ENCODE data around the gene AP1G2. TPM values are rescaled to one million over a fixed set of nuclear protein-coding genes. Genes with fewer than 3 reads are reported as not detected.

AP1G2 gene
- total RNA-seq, 1 donor from 2014 or later, result 32.8 TPM

DNA sequence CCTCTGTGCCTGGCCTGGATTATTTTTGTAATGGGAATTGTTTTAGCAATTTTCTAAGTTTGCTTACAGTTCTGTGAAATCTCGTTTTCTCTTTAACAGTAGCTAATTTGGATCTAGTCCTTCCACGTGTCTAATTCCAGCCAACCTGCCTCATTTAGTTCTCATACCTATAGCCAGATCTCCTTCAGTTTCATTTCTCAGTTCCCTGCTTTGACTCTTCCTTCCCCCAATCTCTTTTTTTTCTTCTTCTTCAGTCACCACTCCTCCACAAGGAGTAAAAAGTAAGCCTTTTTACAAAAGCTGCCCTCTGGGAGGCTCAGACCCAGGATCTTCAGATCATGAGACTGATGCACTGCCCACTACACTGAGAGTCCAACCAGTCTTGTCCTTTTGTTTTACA lies 10.1 kb downstream of the AP1G2 start:
- no peak for DNase-seq

GRCh38 chr14:23556700-23557440 lies 10.7 kb downstream of the AP1G2 start:
- no peak for DNase-seq

DNA sequence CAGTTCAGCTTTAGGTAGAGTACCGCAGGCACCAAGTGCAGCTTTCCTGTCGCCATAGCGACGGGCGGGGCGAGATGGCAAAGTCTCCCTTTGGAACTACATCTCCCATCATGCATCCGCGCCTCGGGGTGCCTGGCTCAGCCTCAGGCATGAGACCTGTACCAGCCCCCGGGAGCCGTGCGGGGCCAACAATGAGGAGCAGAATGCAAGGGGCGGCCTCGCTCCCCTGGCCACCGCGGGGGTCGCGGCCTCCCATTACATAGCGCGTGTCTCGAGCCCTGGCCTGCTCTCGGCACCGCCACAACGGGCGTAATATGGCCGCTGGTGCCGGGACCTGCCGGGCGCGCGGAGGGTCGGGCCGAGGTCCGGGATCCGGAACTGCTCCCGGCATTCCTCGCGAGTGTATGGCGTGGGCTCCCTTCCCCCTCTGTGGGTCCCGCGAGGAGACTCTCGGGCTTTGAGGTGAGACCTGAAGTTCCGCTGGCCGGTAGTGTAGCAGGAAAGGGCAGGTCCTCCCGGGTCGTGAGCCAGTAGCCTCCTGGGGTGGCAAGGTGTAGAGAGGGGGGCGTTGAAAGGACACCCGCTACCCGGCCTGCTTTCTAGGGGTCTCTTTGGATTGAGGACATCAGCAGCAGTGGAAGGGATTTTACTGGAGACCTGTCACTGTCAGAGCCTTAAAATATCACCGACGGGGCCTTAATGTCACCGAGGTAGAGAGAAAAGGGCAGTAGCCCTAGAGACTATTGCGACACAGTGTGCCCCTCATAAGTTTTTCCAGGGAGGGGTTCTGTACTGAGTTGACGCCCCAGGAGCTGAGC lies 11.5 kb downstream of the AP1G2 start, which contains the start of gene THTPA:
THTPA (plus strand) TSS at position 390 of the 818 bp plus-strand sequence. CDS start 487 bp downstream, outside the sequence.
- peak; percentile 77 for DNase-seq

- no peak for DNase-seq
These were observed 12.1 kb downstream of the AP1G2 start for GRCh38 chr14:23555533-23555881.

DNA sequence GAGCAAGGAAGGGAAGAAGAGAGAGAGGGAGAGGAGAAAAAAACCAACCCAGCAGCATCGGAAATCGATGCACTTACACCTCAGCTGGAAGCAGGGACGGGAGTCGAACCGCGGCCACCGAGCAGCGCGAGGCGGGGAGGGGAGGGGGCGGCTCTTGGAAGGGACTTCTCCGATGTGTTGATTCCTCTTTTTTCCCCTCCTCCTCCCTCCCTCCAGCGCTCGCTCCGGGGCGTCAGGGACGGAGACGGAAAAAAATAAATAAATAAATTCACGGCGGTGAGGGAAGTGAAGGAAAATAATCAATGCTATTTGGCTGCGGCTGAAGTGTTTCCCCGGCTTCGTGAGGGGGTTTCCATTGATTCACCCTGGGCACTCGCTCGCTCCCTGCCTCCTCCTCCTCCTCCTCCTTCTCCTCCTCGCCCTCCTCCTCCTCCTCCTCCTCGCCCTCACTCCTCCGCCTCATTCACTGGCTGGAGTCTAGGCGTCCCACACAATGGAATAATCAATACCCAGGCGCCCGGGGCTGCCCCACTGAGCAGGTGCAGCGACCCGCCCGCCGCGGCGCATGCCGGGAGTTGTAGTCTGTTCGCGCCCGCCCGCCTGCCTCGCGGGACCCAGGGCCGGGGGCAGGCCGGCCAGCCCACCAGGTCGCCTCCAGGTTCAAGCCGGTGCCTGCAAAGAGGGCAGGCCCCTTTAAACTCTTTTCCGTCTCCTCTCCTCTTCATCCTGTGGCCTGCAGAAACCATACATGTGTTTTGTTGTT lies 16.1 kb downstream of the AP1G2 start, which contains the start of gene ZFHX2:
ZFHX2 (minus strand) TSS at position 500 of the 763 bp plus-strand sequence. CDS start 16,440 bp downstream, outside the sequence.
- peak; percentile 12 for DNase-seq

DNA sequence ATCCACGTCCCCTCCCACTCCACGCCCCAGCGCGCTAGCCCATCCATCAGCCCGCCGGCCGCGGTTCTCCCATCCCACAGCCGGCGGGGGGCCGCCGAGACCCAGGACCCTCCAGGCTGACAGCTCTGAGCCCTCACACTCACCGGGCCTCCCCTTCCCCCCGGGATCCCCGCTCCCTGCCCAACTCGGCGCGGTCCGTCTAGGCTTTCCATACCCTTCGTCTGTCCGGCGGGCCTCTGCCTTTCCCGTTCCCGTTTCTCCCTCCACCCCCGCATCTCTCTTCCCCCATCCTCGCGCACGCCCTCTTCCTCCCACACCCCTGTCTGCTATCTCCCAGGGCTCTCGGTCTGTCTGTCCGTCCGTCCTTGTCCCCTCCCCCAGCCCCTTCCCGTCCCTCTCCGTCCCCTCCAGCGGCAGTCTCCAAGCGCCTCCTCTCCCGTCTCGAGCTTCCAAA lies 16.8 kb downstream of the AP1G2 start:
- no peak for DNase-seq

- DNase-seq, result no peak
These were observed 17.3 kb downstream of the AP1G2 start for GRCh38 chr14:23550131-23550811.

DNA sequence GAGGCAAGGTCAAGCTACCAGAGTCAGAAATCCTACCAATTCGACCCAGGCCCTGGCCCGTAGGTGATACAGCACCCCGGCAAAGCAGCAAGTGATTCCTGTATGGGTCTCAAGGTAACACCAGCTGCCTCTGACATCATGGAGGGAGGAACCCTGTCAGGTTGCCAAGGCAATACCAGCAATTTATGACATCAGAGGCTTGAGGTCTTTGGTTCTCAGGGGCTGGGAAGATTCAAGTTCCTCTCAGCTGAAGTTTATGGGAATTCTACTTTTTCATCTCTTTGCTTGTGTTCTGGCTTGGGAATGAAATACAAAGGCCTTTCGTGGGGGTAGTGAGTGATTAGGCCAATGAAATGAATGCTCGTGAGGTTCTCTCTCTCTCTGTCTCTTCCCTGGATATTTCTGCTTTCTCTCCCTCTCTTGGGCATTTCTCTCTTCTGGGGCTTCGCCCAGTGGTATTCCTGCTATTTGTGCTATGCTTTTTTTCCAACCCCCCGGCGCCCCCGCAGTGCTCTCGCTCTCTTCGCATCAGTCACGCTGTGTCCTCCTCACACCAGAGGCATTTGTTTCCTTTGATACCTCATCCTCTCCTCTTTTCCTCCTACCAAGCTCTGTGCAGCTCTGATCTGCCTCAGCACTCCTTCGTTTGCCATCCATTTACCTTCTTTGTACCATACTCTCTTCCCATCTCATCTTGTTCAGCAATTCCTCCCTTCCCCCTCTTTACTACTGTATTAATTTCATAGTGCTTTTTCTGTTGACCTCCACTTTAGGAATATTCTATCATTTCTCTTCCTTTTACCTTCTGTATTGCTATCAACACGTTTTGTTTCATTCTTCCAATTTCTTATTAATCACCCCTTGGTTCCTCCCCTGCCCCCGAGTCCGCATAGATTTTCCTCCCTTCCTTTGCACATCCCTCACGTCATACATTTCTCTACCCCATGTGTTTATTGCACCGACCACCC lies 19.0 kb downstream of the AP1G2 start:
- DNase-seq, result no peak

GRCh38 chr14:23547924-23548323 lies 19.7 kb downstream of the AP1G2 start:
- no peak for DNase-seq

DNA sequence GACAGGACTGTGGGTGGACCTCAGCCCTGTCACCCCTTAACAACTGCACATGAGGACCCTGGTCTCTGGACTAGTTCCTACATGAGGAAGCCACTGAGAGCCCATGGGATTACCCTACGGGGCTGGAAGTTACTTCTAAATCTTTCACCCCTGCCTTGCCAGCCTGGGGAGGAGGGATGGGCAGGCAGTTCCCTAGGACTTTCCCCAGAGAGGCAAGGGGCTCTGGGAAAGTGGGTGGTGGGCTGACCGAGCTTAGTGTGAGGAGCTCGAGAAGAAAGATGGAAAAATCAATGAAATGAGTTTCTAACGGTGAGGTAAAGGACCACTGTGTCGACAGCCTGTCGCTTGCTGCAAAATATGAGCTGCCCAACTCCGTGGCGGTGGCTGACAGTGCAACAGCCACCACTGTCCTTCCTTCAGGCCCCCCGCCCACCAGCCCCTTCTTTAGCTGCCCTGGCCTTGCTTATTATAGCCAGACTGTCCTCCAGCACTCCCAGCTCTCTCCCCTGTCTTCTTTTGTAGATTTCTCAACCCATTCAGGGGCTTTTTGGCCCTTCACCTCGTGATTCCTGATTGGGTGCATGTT lies 21.0 kb downstream of the AP1G2 start:
- no peak for DNase-seq

DNA sequence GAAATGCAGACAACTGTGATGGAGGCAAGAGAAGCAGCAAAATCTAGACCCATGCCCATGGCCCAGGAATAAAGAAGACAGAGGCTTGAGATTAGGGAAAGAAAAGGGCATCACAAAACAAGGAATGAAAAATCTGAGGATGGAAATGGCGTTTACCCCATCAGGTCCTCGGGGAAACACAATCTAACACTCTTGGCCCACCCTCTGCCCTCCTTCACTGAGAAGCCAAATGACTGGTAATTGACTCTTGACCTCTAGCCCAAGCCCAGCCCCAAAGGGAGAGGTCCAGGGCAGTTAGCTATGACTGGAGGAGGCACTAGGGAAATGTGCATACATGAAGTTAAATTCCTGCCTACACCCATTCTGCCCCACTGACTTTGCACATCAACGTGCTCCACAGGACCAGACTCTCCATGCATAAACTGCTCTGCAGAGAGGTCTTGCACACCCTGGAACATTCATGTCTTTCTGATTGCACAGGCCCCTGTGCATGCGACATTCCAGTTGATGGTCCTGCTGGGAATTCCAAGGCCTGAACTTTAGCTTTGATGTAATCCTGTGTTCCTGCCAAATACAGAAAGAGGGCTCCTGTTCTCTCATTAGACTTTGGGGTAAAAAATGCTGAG lies 21.7 kb downstream of the AP1G2 start:
- no peak for DNase-seq

GRCh38 chr14:23544511-23545447 lies 22.8 kb downstream of the AP1G2 start:
- DNase-seq, result no peak

DNA sequence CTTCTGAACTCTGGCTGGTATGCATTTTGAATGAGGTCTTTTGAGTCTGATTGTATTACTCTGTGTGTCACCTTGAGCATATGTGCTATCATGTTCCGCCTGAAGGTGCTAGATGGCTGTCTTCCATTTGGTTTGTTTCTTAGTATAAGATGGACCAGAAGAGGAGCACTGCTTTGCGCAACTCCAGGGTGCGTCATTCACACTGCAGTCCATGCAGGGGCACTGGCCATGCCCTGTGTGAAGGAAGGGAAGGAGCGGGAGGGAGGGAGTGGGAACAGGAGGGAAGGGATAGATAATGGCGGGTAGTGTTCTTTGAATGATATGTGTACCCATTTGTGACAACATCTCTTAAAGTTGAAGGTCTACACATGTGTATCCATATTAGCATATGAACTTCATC lies 24.2 kb downstream of the AP1G2 start:
- DNase-seq, result no peak

- no peak for DNase-seq
These were observed 25.3 kb downstream of the AP1G2 start for GRCh38 chr14:23542261-23542660.

DNA sequence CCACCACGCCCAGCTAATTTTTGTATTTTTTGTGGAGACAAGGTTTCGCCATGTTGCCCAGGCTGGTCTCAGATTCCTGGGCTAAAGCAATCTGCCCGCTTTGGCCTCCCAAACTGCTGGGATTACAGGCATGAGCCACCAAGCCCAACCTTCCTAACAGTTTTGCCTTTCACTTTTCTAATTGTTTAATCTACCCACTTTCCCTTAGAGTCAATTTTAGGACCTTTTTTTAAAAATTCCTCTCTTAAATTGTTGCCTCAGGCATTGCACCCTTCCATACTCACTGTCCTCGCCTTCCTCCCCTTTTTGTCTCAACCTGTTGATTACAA lies 27.5 kb downstream of the AP1G2 start:
- DNase-seq, result no peak

DNA sequence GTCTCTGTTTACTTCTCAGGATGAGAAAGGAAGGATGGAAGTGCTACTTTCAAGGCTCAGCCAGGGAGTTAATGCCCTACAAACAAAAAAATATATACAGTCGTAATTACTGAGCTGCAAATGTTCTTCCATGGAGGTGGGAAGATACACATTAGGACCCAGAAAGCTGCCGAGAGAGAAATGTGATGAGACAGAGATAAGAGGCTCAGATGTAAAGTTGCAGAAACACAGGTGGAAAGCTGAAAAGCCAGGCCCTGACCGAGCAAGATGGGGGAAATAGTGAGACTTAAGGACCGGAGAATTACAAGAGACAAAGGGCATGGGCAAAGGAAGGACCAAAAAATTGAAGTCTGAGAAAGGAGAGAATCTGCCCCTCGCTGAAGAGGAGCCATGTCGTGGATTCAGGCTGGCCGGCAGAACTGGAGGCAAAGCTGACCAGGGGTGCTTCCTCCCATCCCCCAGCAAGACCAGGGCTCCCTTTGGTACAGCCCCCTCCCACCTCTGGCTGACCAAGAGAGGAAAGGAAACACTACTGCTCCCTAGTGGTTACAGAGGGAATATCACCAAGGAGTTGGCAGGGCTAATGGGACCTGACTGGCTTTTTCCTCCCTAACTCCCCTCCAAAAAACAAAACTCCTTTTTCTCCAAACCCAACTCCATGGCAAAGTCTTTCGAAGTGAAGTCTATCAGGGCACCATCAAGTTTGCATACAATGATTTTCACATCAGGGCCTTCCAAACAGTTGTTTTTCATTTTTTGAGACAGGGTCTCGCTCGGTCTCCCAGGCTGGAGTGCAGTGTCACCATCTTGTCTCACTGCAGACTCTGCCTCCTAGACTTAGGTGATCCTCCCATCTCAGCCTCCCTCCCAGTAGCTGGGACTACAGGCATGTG lies 28.1 kb downstream of the AP1G2 start:
- DNase-seq, result no peak

- no peak for DNase-seq
These were observed 28.8 kb downstream of the AP1G2 start for GRCh38 chr14:23538785-23539184.
